LoVo (cell line): Measurements from ENCODE around the gene TMEM273.

Experiments
- DNase-seq: peaks from one replicate; pipeline ENCODE4 v3.0.0-alpha.2; 2016; ENCODE audit warnings: low spot score

The TMEM273 gene, protein sequence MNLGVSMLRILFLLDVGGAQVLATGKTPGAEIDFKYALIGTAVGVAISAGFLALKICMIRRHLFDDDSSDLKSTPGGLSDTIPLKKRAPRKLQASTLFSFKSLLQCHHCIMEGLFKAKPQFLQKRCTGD

GRCh38 chr10:49187950-49188761 lies at the start of gene TMEM273:
Gene TMEM273 (minus strand): TSS chr10:49188391. CDS start chr10:49188336, 55 bp downstream.
- DNase-seq = no peak

DNA sequence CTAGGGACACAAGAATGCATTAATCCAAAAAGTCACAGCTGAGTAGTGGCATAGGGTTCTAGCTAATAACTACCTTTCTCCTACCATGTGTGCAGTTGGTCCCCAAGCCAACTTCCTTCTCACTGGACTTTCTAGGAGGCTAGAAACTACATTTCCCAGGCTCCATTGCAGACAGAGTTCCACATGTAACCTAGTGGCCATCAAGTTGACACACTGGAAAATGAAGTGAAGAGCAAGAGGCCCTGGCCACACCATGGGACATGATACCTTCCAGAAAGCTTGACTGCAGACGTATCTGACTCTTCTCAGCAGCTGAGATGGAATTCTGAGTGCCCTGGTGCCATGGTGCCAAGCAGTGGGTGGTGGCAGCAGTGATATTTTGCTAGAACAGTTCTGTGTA lies 49.8 kb upstream of the TMEM273 start:
- no peak for DNase-seq

- no peak for DNase-seq
Measured at GRCh38 chr10:49235392-49235791, 47.2 kb upstream of the TMEM273 start.

DNA sequence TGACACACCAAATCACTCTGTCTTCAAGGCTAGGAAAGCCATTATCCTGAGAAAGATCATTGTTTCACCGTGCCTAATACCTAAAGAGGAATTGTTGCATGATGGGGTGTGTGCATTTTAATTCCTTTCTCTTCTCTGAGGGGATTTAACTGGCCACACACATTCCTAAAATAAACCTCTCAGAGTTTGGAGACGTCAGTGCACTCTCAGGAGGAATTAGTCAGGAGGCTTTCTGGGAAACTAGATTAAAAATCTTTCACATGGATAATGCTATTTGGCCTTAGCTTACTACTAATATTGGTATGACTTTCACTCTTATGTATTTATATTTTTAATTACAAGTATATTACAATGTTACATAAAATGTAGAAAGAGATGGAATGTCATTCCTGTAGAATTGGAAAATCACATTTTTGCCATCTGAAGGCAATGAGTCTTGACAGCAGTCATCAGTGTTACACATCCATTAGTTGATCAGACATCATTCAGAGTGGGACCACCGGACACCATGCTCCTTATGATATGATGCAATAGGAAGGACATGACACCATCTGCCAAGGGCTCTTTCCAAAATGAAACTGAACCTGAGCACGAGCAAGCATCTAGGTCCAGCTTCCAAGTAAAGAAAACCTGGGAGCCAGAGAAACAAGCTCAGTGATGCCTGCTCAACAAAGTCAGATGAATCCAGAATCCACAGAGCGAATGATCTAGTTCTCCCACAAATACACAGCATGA lies 43.1 kb upstream of the TMEM273 start:
- no peak for DNase-seq

DNA sequence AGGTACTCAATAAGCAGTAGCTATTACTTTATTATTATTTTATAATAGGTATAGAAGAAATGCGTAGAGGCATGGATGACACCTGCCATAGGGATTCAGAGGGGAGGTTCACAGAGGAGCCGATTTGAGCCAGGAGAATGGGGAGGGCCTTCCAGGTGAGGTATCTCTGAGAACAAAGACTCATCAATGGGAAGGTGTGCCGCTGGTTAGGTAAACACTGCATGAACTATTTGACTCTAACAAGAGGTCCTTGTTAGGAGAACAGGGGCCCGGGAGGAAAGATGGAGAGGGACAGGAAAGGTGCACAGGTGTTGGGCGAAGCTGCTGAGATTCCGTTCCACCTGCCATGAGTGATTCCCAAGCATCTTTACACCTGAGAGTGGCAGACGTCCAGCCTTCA lies 41.8 kb upstream of the TMEM273 start:
- no peak for DNase-seq

- no peak for DNase-seq
Measured at GRCh38 chr10:49228677-49229076, 40.5 kb upstream of the TMEM273 start.

DNA sequence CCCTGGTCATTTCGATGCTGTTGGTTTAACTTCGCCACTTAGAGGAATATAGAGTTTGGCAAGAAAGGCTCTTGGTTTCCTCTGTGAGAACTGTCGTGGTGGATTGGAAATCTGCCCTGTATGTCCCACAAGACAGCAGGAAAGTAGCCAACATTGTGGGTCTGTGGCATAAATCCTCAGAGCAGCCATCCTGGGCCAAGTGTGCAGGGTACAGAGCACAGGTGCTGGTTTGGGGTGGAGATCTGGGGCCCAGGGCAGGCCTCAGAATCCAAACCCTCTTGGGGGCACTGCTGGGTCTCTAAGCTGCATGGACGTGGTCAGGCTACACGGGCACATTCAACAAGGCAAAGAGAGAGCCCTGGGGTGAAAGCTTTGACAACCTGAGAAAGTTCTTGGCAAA lies 39.2 kb upstream of the TMEM273 start:
- DNase-seq = no peak

DNA sequence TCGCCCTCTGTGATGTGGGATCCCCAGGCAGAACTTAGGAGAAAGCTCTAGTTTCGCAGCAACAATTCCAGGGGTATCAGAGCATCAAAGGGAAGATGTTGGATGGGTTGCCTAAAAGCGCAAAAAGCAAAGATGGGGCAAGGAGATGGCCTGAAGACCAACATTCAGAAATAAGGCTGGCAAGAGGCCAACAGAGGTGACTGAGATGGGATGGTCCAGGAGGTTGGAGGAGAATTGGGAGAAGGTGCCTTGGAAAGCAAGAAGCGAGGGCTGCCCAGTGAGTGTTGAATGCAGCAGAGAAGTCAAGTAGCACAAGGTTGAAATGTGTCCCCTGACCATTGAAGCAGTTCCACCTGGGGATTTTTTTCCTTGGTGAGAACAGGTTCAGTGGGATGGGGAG lies 38.4 kb upstream of the TMEM273 start:
- DNase-seq = no peak

DNA sequence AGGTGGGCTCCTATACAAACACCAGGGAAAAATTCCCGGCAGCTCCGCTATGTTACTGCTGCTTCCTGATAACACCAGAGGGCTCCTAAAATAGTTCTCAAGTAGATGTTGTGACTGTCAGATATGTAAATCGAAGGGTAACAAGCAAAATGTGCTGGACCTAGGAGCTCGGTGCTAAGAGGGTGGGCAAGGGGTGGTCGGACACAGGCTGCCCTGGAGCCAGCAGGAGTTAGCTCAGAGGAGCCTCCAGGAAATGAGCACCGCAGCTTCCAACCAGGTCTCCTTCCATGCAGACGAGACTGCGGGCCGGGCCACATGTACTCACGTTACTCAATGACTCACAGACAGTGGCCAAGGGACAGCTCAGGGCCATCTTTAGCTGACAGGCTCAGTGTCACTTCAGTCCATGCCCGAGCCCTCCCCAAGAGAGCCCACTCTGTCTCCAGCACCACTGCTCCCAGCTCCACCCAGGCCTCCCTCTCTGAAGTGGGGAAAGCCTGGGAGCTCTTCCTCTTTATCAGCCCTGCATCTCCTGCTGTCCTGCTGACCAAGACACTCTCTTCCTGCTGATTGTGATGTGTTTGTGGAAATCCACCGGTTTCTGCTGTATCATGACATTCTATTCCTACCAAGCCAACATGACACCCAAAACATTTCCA lies 37.2 kb upstream of the TMEM273 start:
- DNase-seq = no peak

- DNase-seq = no peak
Measured at GRCh38 chr10:49223205-49223604, 35.0 kb upstream of the TMEM273 start.

- no peak for DNase-seq
Measured at GRCh38 chr10:49222170-49222569, 34.0 kb upstream of the TMEM273 start.

DNA sequence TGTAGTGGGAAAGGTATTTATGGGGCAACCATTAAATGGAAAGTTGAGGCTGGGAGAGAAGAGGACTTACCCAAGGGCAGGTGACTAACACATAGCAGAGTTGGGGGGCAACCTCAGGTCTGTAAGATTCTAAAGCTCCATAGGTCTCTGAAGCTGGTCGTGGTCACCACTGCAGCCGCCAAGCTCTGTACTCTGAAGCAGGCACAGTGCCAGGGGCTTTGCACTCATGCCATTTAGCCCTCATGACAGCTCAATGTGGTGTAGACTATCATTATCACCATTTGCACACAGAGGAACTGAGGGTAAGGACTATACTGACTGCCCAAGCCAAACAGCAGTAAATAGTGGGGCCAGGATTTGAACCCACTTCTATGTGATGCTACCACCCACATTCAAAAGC lies 32.5 kb upstream of the TMEM273 start:
- no peak for DNase-seq

DNA sequence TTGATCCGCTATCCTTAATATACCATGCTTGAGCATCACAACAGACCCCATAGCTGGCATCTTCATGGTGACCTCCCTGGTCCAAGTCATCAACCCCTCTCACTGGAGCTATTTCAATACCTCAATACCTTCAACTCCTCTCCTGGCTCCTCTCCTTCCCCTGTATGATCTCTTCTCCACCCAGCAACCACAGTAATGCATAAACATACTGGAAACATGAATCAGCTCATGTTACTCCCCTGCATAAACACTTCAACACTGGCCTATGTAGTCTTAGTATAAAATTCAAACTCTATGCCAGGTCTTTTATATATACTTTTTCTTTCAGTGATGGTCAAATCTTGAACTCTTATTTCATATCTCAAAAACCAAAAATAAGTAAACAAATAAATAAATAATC lies 31.8 kb upstream of the TMEM273 start:
- DNase-seq = no peak

- DNase-seq = peak; percentile 33
Measured at GRCh38 chr10:49219248-49219647, 31.1 kb upstream of the TMEM273 start.

GRCh38 chr10:49218480-49218879 lies 30.3 kb upstream of the TMEM273 start:
- no peak for DNase-seq

DNA sequence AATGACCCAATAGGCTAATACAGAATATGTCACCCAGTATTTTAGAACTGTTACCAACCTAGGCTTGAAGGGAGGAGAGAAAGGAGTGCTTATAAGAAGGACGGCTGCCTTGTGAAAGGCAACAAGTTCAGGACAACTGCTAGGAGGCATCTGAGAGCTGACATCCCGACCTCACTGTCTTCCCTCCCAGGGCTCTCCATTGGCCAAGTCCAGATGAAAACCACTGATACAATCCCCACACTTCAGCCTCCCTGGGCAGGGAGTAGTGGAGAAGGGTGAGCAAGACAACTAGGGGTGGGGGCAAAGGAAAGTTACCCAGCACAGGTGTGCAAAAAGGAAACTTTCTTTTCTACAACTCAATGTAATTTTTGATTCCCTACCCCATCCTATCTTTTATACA lies 29.5 kb upstream of the TMEM273 start:
- DNase-seq = no peak

GRCh38 chr10:49213211-49213610 lies 25.0 kb upstream of the TMEM273 start:
- DNase-seq = no peak

DNA sequence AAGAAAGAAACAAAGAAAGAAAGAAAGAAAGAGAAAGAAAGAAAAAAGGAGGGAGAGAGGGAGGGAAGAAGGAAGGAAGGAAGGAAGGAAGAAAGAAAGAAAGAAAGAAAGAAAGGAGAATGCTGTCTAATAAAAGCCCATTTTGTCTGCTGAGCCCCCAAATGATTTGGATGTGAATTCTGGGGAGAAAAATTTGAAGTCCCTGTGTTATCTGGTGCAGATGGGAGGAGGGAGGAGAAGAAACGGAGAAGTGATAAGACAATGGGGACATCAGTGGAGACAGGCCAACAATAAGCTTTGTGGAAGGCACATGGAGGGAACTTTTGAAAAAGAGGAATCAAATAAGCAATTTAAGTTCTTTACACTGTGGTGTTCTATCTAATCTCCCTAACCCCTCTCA lies 24.6 kb upstream of the TMEM273 start:
- no peak for DNase-seq

GRCh38 chr10:49212076-49212475 lies 23.9 kb upstream of the TMEM273 start:
- no peak for DNase-seq

GRCh38 chr10:49208996-49209395 lies 20.8 kb upstream of the TMEM273 start:
- DNase-seq = no peak

GRCh38 chr10:49207936-49208487 lies 19.8 kb upstream of the TMEM273 start:
- no peak for DNase-seq

DNA sequence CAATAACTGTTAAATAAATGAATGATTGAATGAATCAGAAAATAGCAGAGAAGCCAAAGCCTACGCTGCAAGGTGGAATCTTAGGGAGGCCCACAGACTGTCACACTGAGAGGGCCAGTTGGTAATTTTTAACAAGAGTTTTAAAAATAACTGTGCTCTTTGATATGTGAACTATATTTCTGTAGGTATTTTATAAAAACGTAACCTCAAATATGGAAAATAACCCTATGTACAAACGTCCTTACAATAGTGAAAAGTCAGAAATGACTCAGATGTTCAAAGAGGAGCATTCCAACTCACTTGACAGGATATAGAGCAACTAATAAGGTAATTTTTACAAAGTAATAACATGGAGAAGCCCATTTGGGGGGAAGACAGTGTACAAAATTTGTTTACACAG lies 18.9 kb upstream of the TMEM273 start:
- DNase-seq = no peak
